ENCODE results near the gene TTC38. TPM values are rescaled to one million over a fixed set of nuclear protein-coding genes. Genes with fewer than 3 reads are reported as not detected.
"Not testable (repeated sequence)": the region's sequence is repeated elsewhere in the genome, so short reads cannot be mapped to it uniquely, and the experiment has no call there.

Gene TTC38
- total RNA-seq, 1 experiment from 2014 or later, result 21.9 TPM

DNA sequence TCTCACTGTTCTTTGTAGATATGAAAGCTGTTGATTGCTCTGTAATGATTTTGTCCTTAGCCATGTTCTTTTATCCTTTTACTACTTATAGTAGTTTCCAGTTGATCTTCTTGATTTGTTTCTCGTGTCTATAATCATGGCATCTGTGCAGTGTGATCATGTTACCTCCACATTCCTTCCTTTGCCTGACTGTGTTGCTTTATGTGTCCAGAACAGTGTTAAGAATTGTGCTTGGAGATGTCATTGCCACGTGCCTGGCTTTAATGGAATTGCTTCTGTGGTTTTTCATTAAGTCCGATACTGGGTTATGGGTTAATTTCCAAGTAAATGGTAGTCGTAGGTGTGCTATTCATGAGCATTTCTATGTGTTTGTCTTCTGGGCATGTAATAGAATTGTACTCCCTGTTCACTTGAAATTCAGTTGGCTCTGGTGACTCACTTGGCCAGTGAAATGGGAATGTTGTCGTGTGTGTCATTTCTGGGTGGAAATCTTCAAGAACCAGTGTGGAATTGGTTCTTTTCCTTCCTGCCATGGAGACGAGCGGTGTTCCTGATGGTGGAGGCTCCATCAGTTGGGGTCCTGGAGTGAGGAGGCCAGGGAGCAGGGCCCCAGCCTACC, 35.6 kb downstream of the TTC38 start:
- no peak overlapping the region for H3K9ac ChIP-seq (ENCODE audit: low read length)
- H3K36me3 ChIP-seq (ENCODE audit: insufficient read depth, low read length), result peaks cover 32% of the 10 kb centered on the region
- H3K4me3 ChIP-seq (ENCODE audit: low read length), result no peak overlapping the region
- no peak overlapping the region for H3K4me2 ChIP-seq (ENCODE audit: low read depth, low read length, poor library complexity, severe bottlenecking)
- no peaks in the 10 kb centered on the region for H3K9me2 ChIP-seq (replicated peaks; ENCODE audit: insufficient read depth, low read length)
- DNase-seq, result no peak
- no peaks in the 10 kb centered on the region for H3K4me1 ChIP-seq (ENCODE audit: low read length)
- H3K79me2 ChIP-seq (ENCODE audit: low read length), result peaks cover 81% of the 10 kb centered on the region
- H3K27ac ChIP-seq (ENCODE audit: low read length), result no peak overlapping the region
- H3K27me3 ChIP-seq (ENCODE audit: low read length), result no peaks in the 10 kb centered on the region
- no peaks in the 10 kb centered on the region for H3K9me3 ChIP-seq (ENCODE audit: low read length)
- H2AFZ ChIP-seq (ENCODE audit: low read length), result no peak overlapping the region
- H4K20me1 ChIP-seq (ENCODE audit: insufficient read depth, low read depth, low read length), result 0 out of 2 replicates have a peak, but pooled peaks cover 4% of the 10 kb centered on the region

DNA sequence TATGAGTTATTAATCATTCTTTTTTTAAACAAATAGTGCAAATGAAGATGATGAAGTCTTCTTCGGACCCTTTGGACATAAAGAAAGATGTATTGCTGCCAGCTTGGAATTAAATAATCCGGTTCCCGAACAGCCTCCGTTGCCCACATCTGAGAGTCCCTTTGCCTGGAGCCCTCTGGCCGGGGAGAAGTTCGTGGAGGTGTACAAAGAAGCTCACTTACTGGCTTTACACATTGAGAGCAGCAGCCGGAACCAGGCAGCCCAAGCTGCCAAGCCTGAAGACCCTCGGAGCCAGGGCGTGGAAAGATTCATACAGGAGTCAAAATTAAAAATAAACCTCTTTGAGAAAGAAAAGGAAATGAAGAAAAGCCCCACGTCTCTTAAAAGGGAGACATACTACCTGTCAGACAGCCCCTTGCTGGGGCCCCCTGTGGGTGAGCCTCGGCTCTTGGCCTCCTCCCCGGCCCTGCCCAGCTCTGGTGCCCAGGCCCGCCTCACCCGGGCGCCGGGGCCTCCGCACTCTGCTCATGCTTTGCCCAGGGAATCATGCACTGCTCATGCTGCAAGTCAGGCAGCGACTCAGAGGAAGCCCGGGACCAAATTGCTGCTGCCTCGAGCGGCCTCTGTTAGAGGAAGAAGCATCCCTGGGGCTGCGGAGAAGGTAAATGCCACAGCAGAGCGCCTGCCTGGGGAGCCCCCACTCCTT, 40.6 kb downstream of the TTC38 start:
- Histone ChIP-seq H3K9me2 (replicated peaks; ENCODE audit: insufficient read depth, low read length) (no peaks in the 10 kb centered on the region), H3K79me2 (ENCODE audit: low read length) (peaks cover 56% of the 10 kb centered on the region), H3K9me3 (ENCODE audit: low read length) (no peaks in the 10 kb centered on the region), H3K36me3 (ENCODE audit: insufficient read depth, low read length) (peaks cover 24% of the 10 kb centered on the region), H3K4me2 (ENCODE audit: low read depth, low read length, poor library complexity, severe bottlenecking) (no peak overlapping the region), H3K4me3 (ENCODE audit: low read length) (no peak overlapping the region), H2AFZ (ENCODE audit: low read length) (no peak overlapping the region), H4K20me1 (ENCODE audit: insufficient read depth, low read depth, low read length) (no peaks in the 10 kb centered on the region), H3K9ac (ENCODE audit: low read length) (no peak overlapping the region), H3K4me1 (ENCODE audit: low read length) (no peaks in the 10 kb centered on the region), H3K27me3 (ENCODE audit: low read length) (no peaks in the 10 kb centered on the region), H3K27ac (ENCODE audit: low read length) (no peak overlapping the region)
- DNase-seq, result no peak

DNA sequence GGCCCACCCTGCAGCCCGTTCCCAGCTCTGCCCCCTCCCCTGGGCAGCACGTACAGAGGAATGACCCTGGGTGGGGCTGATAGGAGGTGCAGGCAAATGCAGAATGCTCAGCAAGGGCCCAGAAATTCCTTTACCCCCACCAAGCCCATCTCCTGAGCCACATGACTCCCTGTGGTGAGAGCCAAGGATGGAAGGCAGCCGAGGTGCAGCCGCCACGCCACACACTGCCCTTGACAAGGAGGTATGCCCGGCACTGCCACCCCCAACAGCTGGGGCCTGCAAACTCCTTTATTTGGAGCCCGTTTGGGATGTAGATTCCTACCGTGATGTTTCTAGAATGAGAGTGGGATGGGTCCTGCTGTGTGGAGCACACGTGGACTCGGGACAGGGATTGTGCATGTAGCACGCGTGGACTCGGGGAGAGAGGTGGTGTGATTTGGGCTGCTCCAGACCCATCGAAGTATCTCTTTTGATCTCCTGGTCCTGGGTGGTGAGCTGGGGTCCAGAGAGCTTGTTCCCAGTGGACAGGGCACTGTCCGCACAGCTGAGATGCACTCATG, 41.8 kb downstream of the TTC38 start:
- H2AFZ ChIP-seq (ENCODE audit: low read length), result no peak overlapping the region
- H4K20me1 ChIP-seq (ENCODE audit: insufficient read depth, low read depth, low read length), result no peaks in the 10 kb centered on the region
- H3K9me2 ChIP-seq (replicated peaks; ENCODE audit: insufficient read depth, low read length), result no peaks in the 10 kb centered on the region
- no peak overlapping the region for H3K4me3 ChIP-seq (ENCODE audit: low read length)
- no peak overlapping the region for H3K27ac ChIP-seq (ENCODE audit: low read length)
- no peaks in the 10 kb centered on the region for H3K4me1 ChIP-seq (ENCODE audit: low read length)
- no peak overlapping the region for H3K9ac ChIP-seq (ENCODE audit: low read length)
- H3K4me2 ChIP-seq (ENCODE audit: low read depth, low read length, poor library complexity, severe bottlenecking), result no peak overlapping the region
- no peaks in the 10 kb centered on the region for H3K9me3 ChIP-seq (ENCODE audit: low read length)
- peaks cover 26% of the 10 kb centered on the region for H3K36me3 ChIP-seq (ENCODE audit: insufficient read depth, low read length)
- DNase-seq, result no peak
- peaks cover 45% of the 10 kb centered on the region for H3K79me2 ChIP-seq (ENCODE audit: low read length)
- no peaks in the 10 kb centered on the region for H3K27me3 ChIP-seq (ENCODE audit: low read length)

DNA sequence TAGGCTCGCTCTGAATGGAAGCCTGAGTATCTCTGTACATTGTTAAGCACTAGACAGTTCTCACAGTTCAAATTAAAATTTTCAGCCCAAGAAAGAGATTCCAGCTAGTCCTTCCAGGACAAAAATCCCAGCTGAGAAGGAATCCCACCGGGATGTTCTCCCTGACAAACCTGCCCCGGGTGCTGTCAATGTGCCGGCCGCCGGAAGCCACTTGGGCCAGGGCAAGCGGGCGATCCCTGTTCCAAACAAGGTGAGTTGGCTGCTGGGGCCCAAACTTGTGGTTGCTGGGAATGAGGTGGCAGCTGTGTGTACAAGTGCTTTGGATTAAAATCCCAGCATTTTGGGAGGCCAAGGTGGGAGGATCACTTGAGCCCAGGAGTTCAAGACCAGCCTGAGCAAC, 44.2 kb downstream of the TTC38 start:
- Histone ChIP-seq H3K9ac (ENCODE audit: low read length) (no peak overlapping the region), H3K9me3 (ENCODE audit: low read length) (no peaks in the 10 kb centered on the region), H3K36me3 (ENCODE audit: insufficient read depth, low read length) (peaks cover 41% of the 10 kb centered on the region), H3K4me1 (ENCODE audit: low read length) (no peaks in the 10 kb centered on the region), H3K4me3 (ENCODE audit: low read length) (no peak overlapping the region), H2AFZ (ENCODE audit: low read length) (no peak overlapping the region), H3K9me2 (replicated peaks; ENCODE audit: insufficient read depth, low read length) (no peaks in the 10 kb centered on the region), H3K27me3 (ENCODE audit: low read length) (no peaks in the 10 kb centered on the region), H4K20me1 (ENCODE audit: insufficient read depth, low read depth, low read length) (no peaks in the 10 kb centered on the region), H3K4me2 (ENCODE audit: low read depth, low read length, poor library complexity, severe bottlenecking) (no peak overlapping the region), H3K27ac (ENCODE audit: low read length) (no peak overlapping the region), H3K79me2 (ENCODE audit: low read length) (peaks cover 32% of the 10 kb centered on the region)
- no peak for DNase-seq

DNA sequence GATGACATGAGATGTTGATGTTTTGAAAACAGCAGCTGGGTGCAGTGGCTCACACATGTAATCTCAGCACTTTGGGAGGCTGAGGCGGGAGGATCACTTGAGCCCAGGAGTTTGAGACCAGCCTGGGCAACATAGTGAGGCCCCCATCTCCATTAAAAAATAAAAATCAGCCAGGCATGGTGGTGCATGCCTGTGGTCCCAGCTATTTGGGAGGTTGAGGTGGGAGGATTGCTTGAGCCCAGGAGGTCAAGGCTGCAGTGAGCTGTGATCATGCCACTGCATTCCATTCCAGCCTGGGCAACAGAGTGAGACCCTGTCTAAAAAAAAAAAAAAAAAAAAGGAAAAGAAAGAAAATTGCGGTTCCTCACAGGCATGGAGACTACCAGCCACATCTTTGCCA, 45.0 kb downstream of the TTC38 start:
- not testable (repeated sequence) for H3K4me1 ChIP-seq (ENCODE audit: low read length); H2AFZ ChIP-seq (ENCODE audit: low read length); H3K27ac ChIP-seq (ENCODE audit: low read length); H3K9ac ChIP-seq (ENCODE audit: low read length); H3K9me2 ChIP-seq (replicated peaks; ENCODE audit: insufficient read depth, low read length); H3K4me3 ChIP-seq (ENCODE audit: low read length); H3K4me2 ChIP-seq (ENCODE audit: low read depth, low read length, poor library complexity, severe bottlenecking); H3K27me3 ChIP-seq (ENCODE audit: low read length); DNase-seq; H4K20me1 ChIP-seq (ENCODE audit: insufficient read depth, low read depth, low read length); H3K9me3 ChIP-seq (ENCODE audit: low read length)
- peaks cover 47% of the 10 kb centered on the region for H3K36me3 ChIP-seq (ENCODE audit: insufficient read depth, low read length)
- H3K79me2 ChIP-seq (ENCODE audit: low read length), result peaks cover 34% of the 10 kb centered on the region

- Histone ChIP-seq H3K4me2 (ENCODE audit: low read depth, low read length, poor library complexity, severe bottlenecking) (no peak overlapping the region), H3K36me3 (ENCODE audit: insufficient read depth, low read length) (peaks cover 33% of the 10 kb centered on the region; the same call in 1 of the 2 replicates), H3K9ac (ENCODE audit: low read length) (no peak overlapping the region)
Observed at GRCh38 chr22:46315976-46316375, 48.2 kb downstream of the TTC38 start.

DNA sequence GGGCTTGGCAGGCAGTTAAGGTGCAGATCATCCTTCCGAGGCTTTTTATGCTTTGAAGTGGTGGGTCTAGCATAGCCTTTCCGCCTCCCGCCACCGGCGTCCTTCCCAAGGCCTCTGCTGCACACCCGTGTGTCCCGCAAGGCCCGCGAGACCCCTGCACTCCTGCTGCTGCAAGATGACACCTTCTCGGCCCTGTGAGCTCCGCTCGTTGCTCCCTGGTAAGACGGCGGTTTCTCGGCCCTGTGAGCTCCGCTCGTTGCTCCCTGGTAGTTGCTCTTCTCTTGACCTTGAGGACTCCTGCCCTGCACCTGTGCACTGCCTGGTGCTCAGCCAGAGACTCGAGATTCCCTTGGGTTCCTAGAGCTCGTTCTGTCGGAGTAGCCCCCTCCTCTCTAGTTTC, 49.8 kb downstream of the TTC38 start:
- Histone ChIP-seq H3K79me2 (ENCODE audit: low read length) (peaks cover 18% of the 10 kb centered on the region), H3K4me2 (ENCODE audit: low read depth, low read length, poor library complexity, severe bottlenecking) (no peak overlapping the region), H3K9me3 (ENCODE audit: low read length) (no peaks in the 10 kb centered on the region), H4K20me1 (ENCODE audit: insufficient read depth, low read depth, low read length) (no peaks in the 10 kb centered on the region), H3K36me3 (ENCODE audit: insufficient read depth, low read length) (peaks cover 35% of the 10 kb centered on the region; the same call in 1 of the 2 replicates), H3K27me3 (ENCODE audit: low read length) (no peaks in the 10 kb centered on the region), H2AFZ (ENCODE audit: low read length) (no peak overlapping the region), H3K4me3 (ENCODE audit: low read length) (no peak overlapping the region), H3K9ac (ENCODE audit: low read length) (no peak overlapping the region), H3K27ac (ENCODE audit: low read length) (no peak overlapping the region), H3K9me2 (replicated peaks; ENCODE audit: insufficient read depth, low read length) (no peaks in the 10 kb centered on the region), H3K4me1 (ENCODE audit: low read length) (no peaks in the 10 kb centered on the region)
- no peak for DNase-seq

More at GRCh38 chr22:46315976-46316375, 48.2 kb downstream of the TTC38 start:
- Histone ChIP-seq H2AFZ (ENCODE audit: low read length) (no peak overlapping the region), H3K27ac (ENCODE audit: low read length) (no peak overlapping the region), H3K79me2 (ENCODE audit: low read length) (peaks cover 18% of the 10 kb centered on the region), H3K9me3 (ENCODE audit: low read length) (no peaks in the 10 kb centered on the region), H3K4me1 (ENCODE audit: low read length) (no peaks in the 10 kb centered on the region), H4K20me1 (ENCODE audit: insufficient read depth, low read depth, low read length) (no peaks in the 10 kb centered on the region), H3K9me2 (replicated peaks; ENCODE audit: insufficient read depth, low read length) (no peaks in the 10 kb centered on the region), H3K4me3 (ENCODE audit: low read length) (no peak overlapping the region), H3K27me3 (ENCODE audit: low read length) (no peaks in the 10 kb centered on the region)
- DNase-seq, result no peak

GRCh38 chr22:46318576-46318975, 50.8 kb downstream of the TTC38 start:
- no peak for DNase-seq

More at GRCh38 chr22:46318576-46318975, 50.8 kb downstream of the TTC38 start:
- Histone ChIP-seq H3K4me1 (ENCODE audit: low read length) (no peaks in the 10 kb centered on the region), H3K4me2 (ENCODE audit: low read depth, low read length, poor library complexity, severe bottlenecking) (no peak overlapping the region), H3K27ac (ENCODE audit: low read length) (no peak overlapping the region), H3K4me3 (ENCODE audit: low read length) (no peak overlapping the region), H3K79me2 (ENCODE audit: low read length) (peaks cover 18% of the 10 kb centered on the region), H3K9ac (ENCODE audit: low read length) (no peak overlapping the region), H4K20me1 (ENCODE audit: insufficient read depth, low read depth, low read length) (no peaks in the 10 kb centered on the region), H3K9me2 (replicated peaks; ENCODE audit: insufficient read depth, low read length) (no peaks in the 10 kb centered on the region), H3K9me3 (ENCODE audit: low read length) (no peaks in the 10 kb centered on the region), H2AFZ (ENCODE audit: low read length) (no peak overlapping the region), H3K36me3 (ENCODE audit: insufficient read depth, low read length) (peaks cover 37% of the 10 kb centered on the region; the same call in 1 of the 2 replicates), H3K27me3 (ENCODE audit: low read length) (no peaks in the 10 kb centered on the region)

Data from Karpas-422 (cell line).